HFFc6 (cell line): ENCODE results near the gene ADIPOR1. TPM values are rescaled to one million over a fixed set of nuclear protein-coding genes. Genes with fewer than 3 reads are reported as not detected.

Experiments
- DNase-seq: peaks from one replicate; pipeline ENCODE4 v3.0.0-alpha.2; 2018
- H3K27ac Mint-ChIP-seq: 2 replicates; pipeline ENCODE4 v1.8.0; 2020; ENCODE audit warnings: mild to moderate bottlenecking, mixed read lengths
- H3K27me3 Mint-ChIP-seq: 2 replicates; pipeline ENCODE4 v1.8.0; 2021; ENCODE audit warnings: mild to moderate bottlenecking, moderate library complexity, mixed read lengths; ENCODE audit not compliant: insufficient read depth
- H3K36me3 Mint-ChIP-seq: 2 replicates; pipeline ENCODE4 v1.8.0; 2021; ENCODE audit warnings: low read depth, mixed read lengths
- H3K4me1 Mint-ChIP-seq: 2 replicates; pipeline ENCODE4 v1.8.0; 2020; ENCODE audit warnings: low read depth, mixed read lengths
- H3K4me3 Mint-ChIP-seq: 2 replicates; pipeline ENCODE4 v1.8.0; 2020; ENCODE audit warnings: mild to moderate bottlenecking, moderate library complexity, mixed read lengths
- H3K9me3 Mint-ChIP-seq: 2 replicates; pipeline ENCODE4 v1.8.0; 2020; ENCODE audit warnings: mild to moderate bottlenecking, mixed read lengths
- total RNA-seq, 6 experiments: library from RNA; stranded (reverse); fragmentation: NEBNext Ultra II Directional; extraction: Animal tissue kit (Norgen Biotek cat#: 25700); gene quantifications; 2 replicates in 1 of 6; 3 replicates in 5 of 6; pipeline ENCODE4 v1.2.3, GENCODE V29; 2021
- TF ChIP-seq, protein P1 (sequence below): fragments of 200-600 bp; sonication (generic); IDR thresholded peaks from 2 replicates; pipeline ENCODE4 v1.5.0; 2021; ENCODE audit warnings: antibody characterized with exemption, mild to moderate bottlenecking

ADIPOR1 gene
- total RNA-seq, 6 experiments from 2014 or later = 90.5 to 123 (median 103) TPM

DNA sequence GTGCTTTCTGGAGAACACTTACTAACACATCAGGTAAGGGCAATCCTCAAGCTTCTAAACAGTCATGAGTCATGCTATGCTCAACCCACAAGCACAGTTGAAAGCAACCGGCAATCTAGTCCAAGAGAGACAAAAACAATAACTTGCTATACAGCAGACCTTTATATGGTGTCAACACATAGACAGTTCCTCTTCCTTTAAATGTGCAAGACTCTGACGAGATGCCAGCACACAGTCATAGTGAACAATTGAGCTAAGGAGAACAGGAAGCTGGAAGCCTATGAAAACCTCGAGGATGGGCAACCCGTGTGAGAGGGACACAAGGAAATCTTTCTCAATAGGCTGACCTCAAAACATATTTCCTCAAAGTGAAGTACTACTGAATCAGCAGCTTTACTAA is 5.3 kb downstream of the ADIPOR1 start:
- peaks cover 11% of the 10 kb centered on the region; the same call in 1 of the 2 replicates for H3K36me3 Mint-ChIP-seq
- TF ChIP-seq, protein P1, sequence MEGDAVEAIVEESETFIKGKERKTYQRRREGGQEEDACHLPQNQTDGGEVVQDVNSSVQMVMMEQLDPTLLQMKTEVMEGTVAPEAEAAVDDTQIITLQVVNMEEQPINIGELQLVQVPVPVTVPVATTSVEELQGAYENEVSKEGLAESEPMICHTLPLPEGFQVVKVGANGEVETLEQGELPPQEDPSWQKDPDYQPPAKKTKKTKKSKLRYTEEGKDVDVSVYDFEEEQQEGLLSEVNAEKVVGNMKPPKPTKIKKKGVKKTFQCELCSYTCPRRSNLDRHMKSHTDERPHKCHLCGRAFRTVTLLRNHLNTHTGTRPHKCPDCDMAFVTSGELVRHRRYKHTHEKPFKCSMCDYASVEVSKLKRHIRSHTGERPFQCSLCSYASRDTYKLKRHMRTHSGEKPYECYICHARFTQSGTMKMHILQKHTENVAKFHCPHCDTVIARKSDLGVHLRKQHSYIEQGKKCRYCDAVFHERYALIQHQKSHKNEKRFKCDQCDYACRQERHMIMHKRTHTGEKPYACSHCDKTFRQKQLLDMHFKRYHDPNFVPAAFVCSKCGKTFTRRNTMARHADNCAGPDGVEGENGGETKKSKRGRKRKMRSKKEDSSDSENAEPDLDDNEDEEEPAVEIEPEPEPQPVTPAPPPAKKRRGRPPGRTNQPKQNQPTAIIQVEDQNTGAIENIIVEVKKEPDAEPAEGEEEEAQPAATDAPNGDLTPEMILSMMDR = no peak
- no peak for DNase-seq
- no peaks in the 10 kb centered on the region for H3K9me3 Mint-ChIP-seq
- H3K4me1 Mint-ChIP-seq = peaks cover 40% of the 10 kb centered on the region
- no peak overlapping the region; the same call in 1 of the 2 replicates for H3K27ac Mint-ChIP-seq
- H3K27me3 Mint-ChIP-seq = no peaks in the 10 kb centered on the region; the same call in 1 of the 2 replicates
- H3K4me3 Mint-ChIP-seq = no peak overlapping the region

DNA sequence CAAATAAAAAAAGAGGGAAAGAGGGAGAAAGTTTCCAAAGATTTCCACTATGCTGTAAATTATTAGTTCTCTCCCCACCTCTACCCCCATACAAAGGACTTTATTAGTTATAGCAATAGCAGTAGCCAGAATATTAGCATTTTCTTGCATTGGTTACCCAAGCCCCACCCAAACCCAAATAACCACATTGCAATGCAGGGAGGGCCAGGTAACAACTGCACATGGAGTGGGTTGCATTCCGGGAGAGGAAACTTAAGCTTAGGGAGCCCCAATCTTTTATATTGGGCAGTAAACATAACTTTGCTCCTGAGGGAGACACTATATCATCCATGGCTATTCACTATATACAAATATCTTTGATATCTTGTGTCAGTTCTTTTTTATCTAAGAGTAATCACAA is 6.0 kb downstream of the ADIPOR1 start:
- Mint-ChIP-seq H3K4me1 (peaks cover 35% of the 10 kb centered on the region), H3K27ac (no peak overlapping the region), H3K36me3 (peaks cover 11% of the 10 kb centered on the region; the same call in 1 of the 2 replicates), H3K4me3 (no peak overlapping the region), H3K27me3 (no peaks in the 10 kb centered on the region; the same call in 1 of the 2 replicates), H3K9me3 (no peaks in the 10 kb centered on the region)
- no peak for DNase-seq
- TF ChIP-seq, protein P1 = no peak

DNA sequence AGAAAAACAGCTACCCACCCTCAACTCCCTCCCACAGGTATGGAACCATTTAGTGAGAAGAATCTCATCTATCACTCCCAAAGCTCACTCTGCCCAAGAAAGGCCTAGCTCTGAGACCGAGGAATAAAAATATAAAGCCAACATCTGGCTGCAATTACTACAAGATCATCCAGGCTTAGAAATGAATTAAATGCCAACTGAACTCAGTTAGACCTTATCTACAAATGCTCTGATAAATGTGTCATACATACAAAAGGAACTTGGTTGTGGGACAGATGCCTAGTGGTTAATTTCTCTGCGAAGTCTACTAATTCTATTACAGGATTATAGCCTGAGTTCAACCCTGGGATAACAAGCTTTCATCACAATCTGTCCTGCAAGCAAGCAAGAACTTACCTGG is 6.7 kb downstream of the ADIPOR1 start:
- no peak for DNase-seq
- H3K27ac Mint-ChIP-seq = peak overlapping the region; percentile 34; the same call in 1 of the 2 replicates
- H3K4me1 Mint-ChIP-seq = peaks cover 29% of the 10 kb centered on the region
- TF ChIP-seq, protein P1 = no peak
- no peak overlapping the region for H3K4me3 Mint-ChIP-seq
- H3K9me3 Mint-ChIP-seq = no peaks in the 10 kb centered on the region
- H3K27me3 Mint-ChIP-seq = no peaks in the 10 kb centered on the region; the same call in 1 of the 2 replicates
- peaks cover 11% of the 10 kb centered on the region for H3K36me3 Mint-ChIP-seq

DNA sequence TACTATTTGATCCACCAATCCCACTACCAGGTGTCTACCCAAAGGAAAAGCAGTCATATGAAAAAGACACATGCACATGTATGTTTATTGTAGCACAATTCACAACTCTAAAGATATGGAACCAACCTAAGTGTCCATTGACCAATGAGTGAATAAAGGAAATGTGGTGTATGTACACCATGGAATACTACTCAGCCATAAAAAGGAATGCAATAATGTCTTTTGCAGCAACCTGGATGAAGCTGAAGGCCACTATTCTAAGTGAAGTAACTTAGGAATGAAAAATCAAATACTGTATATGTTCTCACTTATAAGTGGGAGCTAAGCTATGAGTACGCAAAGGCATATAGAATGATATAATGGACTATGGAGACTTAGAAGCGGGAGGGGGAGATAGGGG is 12.6 kb downstream of the ADIPOR1 start:
- DNase-seq = no peak
- Mint-ChIP-seq H3K27ac (no peak overlapping the region), H3K4me1 (no peaks in the 10 kb centered on the region), H3K4me3 (no peak overlapping the region), H3K9me3 (no peaks in the 10 kb centered on the region), H3K36me3 (peaks cover 38% of the 10 kb centered on the region), H3K27me3 (no peaks in the 10 kb centered on the region)
- TF ChIP-seq, protein P1 = no peak

DNA sequence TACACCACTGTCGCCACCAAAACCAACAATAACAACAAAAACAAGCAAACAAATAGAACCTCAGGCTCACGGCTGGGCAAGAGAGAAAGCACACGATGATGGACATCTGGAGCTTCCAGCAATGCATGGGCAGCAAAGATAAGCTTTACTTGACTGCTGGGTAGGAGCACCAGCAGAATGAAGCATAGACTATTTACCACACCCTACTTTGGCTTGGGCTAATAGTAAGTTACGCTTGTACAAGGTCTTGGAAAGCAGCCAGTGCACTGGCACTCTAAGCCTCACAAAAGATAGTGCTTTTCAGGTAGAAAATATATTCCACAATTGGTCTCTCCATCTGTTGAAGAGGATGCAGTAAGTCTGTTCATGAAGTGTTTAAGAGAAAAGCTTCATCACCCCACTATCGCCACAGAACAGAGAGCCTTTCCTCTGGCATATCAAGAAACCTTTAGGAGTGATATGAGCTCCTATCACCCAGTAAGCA is 13.6 kb downstream of the ADIPOR1 start:
- Mint-ChIP-seq H3K9me3 (no peaks in the 10 kb centered on the region), H3K36me3 (peaks cover 39% of the 10 kb centered on the region), H3K27ac (no peak overlapping the region), H3K27me3 (no peaks in the 10 kb centered on the region), H3K4me3 (no peak overlapping the region), H3K4me1 (no peaks in the 10 kb centered on the region)
- TF ChIP-seq, protein P1 = no peak
- no peak for DNase-seq
